K562 (cell line): ENCODE measurements around the gene TOGARAM2. TPM values are rescaled to one million over a fixed set of nuclear protein-coding genes. Genes with fewer than 3 reads are reported as not detected.

Source experiments
- ATAC-seq: fragments of 200-7000 bp; cut with Tn5 transposase; 3 replicates; pipeline ENCODE4 v1.9.1; 2020; ENCODE audit warnings: moderate library complexity
- BruUV-seq: library from RNA; stranded (reverse); fragments of 400-500 nt; replicated peaks from 2 replicates; lab custom pipeline; 2021; lab: Mats Ljungman, UMichigan
- CTCF ChIA-PET: fragments of 300-600 bp; formaldehyde crosslinking; extraction: SDS; loops from one replicate; lab custom pipeline; 2021; ENCODE audit warnings: low intra/inter-chr PET ratio; lab: Yijun Ruan, JAX
- POLR2A ChIA-PET: fragments of 300-600, 350-650 bp; sonication (Branson Sonifier 250); formaldehyde crosslinking; extraction: SDS; loops from one replicate; lab custom pipeline; 2021; ENCODE audit warnings: antibody characterized with exemption, inconsistent platforms; lab: Yijun Ruan, JAX
- DNase-seq, 4 experiments: peaks; one replicate each; pipeline versions ENCODE4 v3.0.0 to v3.0.0-alpha.2; 2011 to 2018; ENCODE audit warnings: low spot score in 3 of 4, mixed read lengths in 3 of 4; ENCODE audit errors: extremely low read depth in 1 of 4
- FAIRE-seq: peaks from 2 replicates; lab custom pipeline; 2011; peaks lifted over from hg19 to GRCh38; lab: Jason Lieb, UNC
- H2AFZ ChIP-seq: 2 replicates; pipeline ENCODE4 v1.6.0; 2011; ENCODE audit warnings: low read depth, low read length, control low read depth, inconsistent platforms
- H3K27ac ChIP-seq: fragments of 200-600 bp; 3 replicates; pipeline ENCODE4 v1.8.0; 2011; ENCODE audit warnings: low read depth, mild to moderate bottlenecking, control low read depth, inconsistent platforms, low read length, moderate library complexity, mixed read lengths; ENCODE audit errors: extremely low read depth
- H3K27me3 ChIP-seq, 2 experiments: fragments of 300-600 bp in 1 of 2; 2 replicates in 1 of 2; 3 replicates in 1 of 2; pipeline versions ENCODE4 v1.6.0 to v1.8.0; 2011; ENCODE audit warnings: inconsistent platforms in 2 of 2, low read length in 2 of 2, mild to moderate bottlenecking in 1 of 2, mixed read lengths in 1 of 2, moderate library complexity in 1 of 2; ENCODE audit not compliant: control insufficient read depth in 2 of 2, insufficient read depth in 2 of 2
- H3K36me3 ChIP-seq: fragments of 300-600 bp; 3 replicates; pipeline ENCODE4 v1.8.0; 2011; ENCODE audit warnings: mild to moderate bottlenecking, low read length, inconsistent platforms; ENCODE audit not compliant: control insufficient read depth, insufficient read depth
- H3K4me1 ChIP-seq, 2 experiments: fragments of 200-600 bp in 1 of 2; replicated peaks in 1 of 2; 2 replicates in 1 of 2; 3 replicates in 1 of 2; pipeline versions ENCODE4 v1.5.1 to v1.8.0; 2011; ENCODE audit warnings: inconsistent platforms in 2 of 2, low read length in 2 of 2, mild to moderate bottlenecking in 1 of 2, mixed read lengths in 1 of 2, moderate library complexity in 1 of 2; ENCODE audit not compliant: control insufficient read depth in 2 of 2, insufficient read depth in 2 of 2
- H3K4me2 ChIP-seq: 2 replicates; pipeline ENCODE4 v1.6.1; 2011; ENCODE audit warnings: low read length, control low read depth, inconsistent platforms, mixed read lengths; ENCODE audit not compliant: insufficient read depth
- H3K4me3 ChIP-seq: fragments of 200-600 bp; sonication (generic), shearing (Covaris generic); 2 replicates; pipeline ENCODE4 v1.5.1; 2016; ENCODE audit warnings: control low read depth, inconsistent platforms
- H3K79me2 ChIP-seq: fragments of 200-600 bp; 3 replicates; pipeline ENCODE4 v1.8.0; 2011; ENCODE audit warnings: low read length, inconsistent platforms; ENCODE audit not compliant: control insufficient read depth, insufficient read depth
- H3K9ac ChIP-seq, 2 experiments: 2 replicates each; pipeline versions ENCODE4 v1.6.0 to v1.6.1; 2011; ENCODE audit warnings: low read depth in 2 of 2, low read length in 2 of 2, control low read depth in 1 of 2, inconsistent platforms in 1 of 2, mild to moderate bottlenecking in 1 of 2, mixed read lengths in 1 of 2; ENCODE audit not compliant: insufficient read depth in 1 of 2
- H3K9me1 ChIP-seq: one replicate; pipeline ENCODE4 v1.6.0; 2011; ENCODE audit warnings: inconsistent platforms, mild to moderate bottlenecking, low read length, moderate library complexity; ENCODE audit not compliant: control insufficient read depth, insufficient read depth
- H3K9me3 ChIP-seq: replicated peaks from 2 replicates; pipeline ENCODE4 v1.5.1; 2011; ENCODE audit warnings: low read depth, low read length, inconsistent platforms; ENCODE audit not compliant: control insufficient read depth, insufficient read depth
- H4K20me1 ChIP-seq: replicated peaks from 2 replicates; pipeline ENCODE4 v1.6.1; 2011; ENCODE audit warnings: low read length, inconsistent platforms, mixed read lengths; ENCODE audit not compliant: control insufficient read depth, insufficient read depth
- FOXM1 ChIP-seq, 2 experiments: fragments of 450-650 bp in 1 of 2; sonication (generic) in 1 of 2; formaldehyde crosslinking in 1 of 2; IDR thresholded peaks; 2 replicates each; pipeline versions ENCODE4 v1.6.1 to v1.9.0; 2017 to 2022; ENCODE audit warnings: low read depth in 2 of 2, mild to moderate bottlenecking in 2 of 2, missing genetic modification reagents in 1 of 2, moderate library complexity in 1 of 2
- GATA2 ChIP-seq: sonication (generic); formaldehyde crosslinking; IDR thresholded peaks from 2 replicates; pipeline ENCODE4 v1.4.0; 2020; ENCODE audit warnings: mild to moderate bottlenecking, missing genetic modification reagents
- MITF ChIP-seq: IDR thresholded peaks from 2 replicates; pipeline ENCODE4 v1.6.1; 2014; ENCODE audit warnings: antibody characterized with exemption
- MTA3 ChIP-seq: fragments of 450-650 bp; formaldehyde crosslinking; IDR thresholded peaks from 2 replicates; pipeline ENCODE4 v1.6.1; 2017; ENCODE audit warnings: mild to moderate bottlenecking, borderline replicate concordance
- NFATC3 ChIP-seq: fragments of 450-650 bp; IDR thresholded peaks from 2 replicates; pipeline ENCODE4 v1.6.1; 2017; ENCODE audit warnings: mild to moderate bottlenecking
- NFRKB ChIP-seq: fragments of 450-650 bp; IDR thresholded peaks from 2 replicates; pipeline ENCODE4 v1.6.1; 2016; ENCODE audit warnings: low read depth
- PREB ChIP-seq: sonication (generic); formaldehyde crosslinking; IDR thresholded peaks from 2 replicates; pipeline ENCODE4 v1.8.1; 2023; ENCODE audit warnings: mild to moderate bottlenecking, missing genetic modification reagents
- PRPF4 ChIP-seq: fragments of 200-400 bp; formaldehyde crosslinking; IDR thresholded peaks from one replicate; pipeline ENCODE4 v1.6.1; 2017; ENCODE audit warnings: low read length, low read depth, mild to moderate bottlenecking; ENCODE audit not compliant: insufficient read depth, poor library complexity, severe bottlenecking
- RBM14 ChIP-seq: fragments of 200-400 bp; formaldehyde crosslinking; IDR thresholded peaks from 2 replicates; pipeline ENCODE4 v1.6.1; 2018; ENCODE audit warnings: low read depth, mild to moderate bottlenecking, low read length, moderate library complexity, borderline replicate concordance; ENCODE audit not compliant: insufficient read depth
- RBM22 ChIP-seq: fragments of 200-400 bp; formaldehyde crosslinking; IDR thresholded peaks from 2 replicates; pipeline ENCODE4 v1.6.1; 2018; ENCODE audit warnings: low read length, low read depth; ENCODE audit not compliant: poor library complexity, severe bottlenecking
- ZNF407 ChIP-seq: fragments of 450-650 bp; IDR thresholded peaks from 2 replicates; pipeline ENCODE4 v1.6.1; 2016; ENCODE audit warnings: low read depth
- WGBS: fragments of 100-300 bp; shearing (Covaris generic); methylation state at CpG from one replicate; pipeline ENCODE4 v1.1.6; 2016; ENCODE audit warnings: low coverage, mixed read lengths; ENCODE audit not compliant: insufficient coverage; ENCODE audit errors: missing lambda C conversion rate; 5-methylcytosine and 5-hydroxymethylcytosine counted together
- in situ Hi-C: fragments of 300-500 bp; cut with MboI; formaldehyde crosslinking; loops from 4 replicates; pipeline ENCODE4 v1.15.0; 2018; ENCODE audit warnings: inconsistent platforms, mixed read lengths
- intact Hi-C: fragments of 100-400 bp; cut with micrococcal nuclease; formaldehyde crosslinking; loops from 2 replicates; pipeline ENCODE4 v1.14.2; 2022
- polyA plus RNA-seq, 8 experiments: library from polyadenylated mRNA; depleted of rRNA in 4 of 8; stranded (reverse) in 5 of 8; unstranded in 3 of 8; fragments of >200 nt; fragmentation: Nextera tagmentation in 2 of 8; fragmentation: Illumina TruSeq in 1 of 8; extraction: Ambion mirVana in 2 of 8; extraction: Trizol in 1 of 8; gene quantifications; 2 replicates each; pipeline versions ENCODE4 v1.2.1 to v1.2.3, GENCODE V29; 2011 to 2014; ENCODE audit warnings: inconsistent platforms in 1 of 8, missing spikeins in 1 of 8
- total RNA-seq, 7 experiments: library from RNA; depleted of rRNA in 6 of 7; stranded (reverse); fragments of >200 nt in 6 of 7; fragmentation: Illumina TruSeq in 2 of 7; extraction: Trizol in 2 of 7; gene quantifications; 2 replicates each; pipeline versions ENCODE4 v1.2.1 to v1.2.3, GENCODE V29; 2011 to 2021; ENCODE audit warnings: low replicate concordance in 1 of 7

The TOGARAM2 gene
- total and polyA plus RNA-seq, 9 of the 15 experiments (the other 6 are each of a cell fraction or from before 2014, with no cell fraction given): not detected

- H3K4me1 ChIP-seq: peaks cover 0 to 3% of the 10 kb centered on the region in 2 experiments; a peak in 2 of 5 replicates
- DNase-seq (no peak), FAIRE-seq (no peak), ATAC-seq (no peak)
- no peak overlapping the region for H2AFZ ChIP-seq
- no peak overlapping the region for H3K4me2 ChIP-seq
- H3K79me2 ChIP-seq: no peaks in the 10 kb centered on the region
- TF ChIP-seq FOXM1 (IDR thresholded peaks at IDR 0.05; ENCODE audit: low read depth) (no peak), FOXM1 (CRISPR knock-in tag; IDR thresholded peaks at IDR 0.05; ENCODE audit: low read depth) (no peak), PREB (CRISPR knock-in tag) (no peak), NFATC3 (no peak), PRPF4 (no peak), GATA2 (no peak), RBM22 (no peak), NFRKB (no peak), MITF (no peak), ZNF407 (no peak), RBM14 (no peak), MTA3 (no peak)
- ChIA-PET POLR2A (no interaction called here), CTCF (interaction anchor here (0.5 kb wide), 1 partner anchor 56 kb away, joined by 4 read pairs; no protein-coding TSS in a partner anchor)
- no peak overlapping the region for H3K4me3 ChIP-seq
- no TSS peak for BruUV-seq
- WGBS: 3% methylated on average over 6 of the region's 8 CpGs
- H3K36me3 ChIP-seq: no peaks in the 10 kb centered on the region
- intact Hi-C loops: loop anchor here (5.0 kb wide), 1 partner anchor 57 kb away; no protein-coding TSS in a partner anchor
- in situ Hi-C loops: no loop called here
- H3K9ac ChIP-seq: no peak overlapping the region
- peaks cover 4% of the 10 kb centered on the region for H3K9me1 ChIP-seq
- no peak overlapping the region for H3K27ac ChIP-seq
- no peaks in the 10 kb centered on the region for H4K20me1 ChIP-seq
- no peaks in the 10 kb centered on the region for H3K9me3 ChIP-seq
- peaks cover 36 to 90% of the 10 kb centered on the region in 2 experiments for H3K27me3 ChIP-seq
Observed at GRCh38 chr2:29014331-29014730, 33.2 kb downstream of the TOGARAM2 start.
